Measurements from ENCODE around the gene TTLL7. TPM values are rescaled to one million over a fixed set of nuclear protein-coding genes. Genes with fewer than 3 reads are reported as not detected.

The TTLL7 gene
- total RNA-seq, 1 donor from 2014 or later, result 7.8 TPM

GRCh38 chr1:83978056-83978455 is 20.9 kb downstream of the TTLL7 start:
- TF ChIP-seq CTCF (IDR thresholded peaks at IDR 0.05; ENCODE audit: borderline replicate concordance), result no peak
- Histone ChIP-seq H3K4me1 (no peaks in the 10 kb centered on the region), H3K4me3 (no peak overlapping the region), H3K27ac (replicated peaks) (no peak overlapping the region), H3K36me3 (no peaks in the 10 kb centered on the region), H3K9me3 (replicated peaks) (peaks cover 18% of the 10 kb centered on the region), H3K27me3 (ENCODE audit: low read depth) (no peaks in the 10 kb centered on the region)
- intact Hi-C loops (cut with micrococcal nuclease), result no loop called here
- no peak for DNase-seq

GRCh38 chr1:83976920-83977319 is 22.0 kb downstream of the TTLL7 start:
- Histone ChIP-seq H3K4me3 (no peak overlapping the region), H3K27ac (replicated peaks) (no peak overlapping the region), H3K27me3 (ENCODE audit: low read depth) (no peaks in the 10 kb centered on the region), H3K4me1 (no peaks in the 10 kb centered on the region), H3K36me3 (no peaks in the 10 kb centered on the region), H3K9me3 (replicated peaks) (peaks cover 9% of the 10 kb centered on the region)
- intact Hi-C loops (cut with micrococcal nuclease), result no loop called here
- no peak for DNase-seq
- TF ChIP-seq CTCF (IDR thresholded peaks at IDR 0.05; ENCODE audit: borderline replicate concordance), result no peak

GRCh38 chr1:83970802-83971201 is 28.1 kb downstream of the TTLL7 start:
- Histone ChIP-seq H3K27me3 (ENCODE audit: low read depth) (no peaks in the 10 kb centered on the region), H3K9me3 (replicated peaks) (no peaks in the 10 kb centered on the region), H3K4me3 (no peak overlapping the region), H3K27ac (replicated peaks) (no peak overlapping the region), H3K4me1 (peaks cover 15% of the 10 kb centered on the region), H3K36me3 (no peaks in the 10 kb centered on the region)
- intact Hi-C loops (cut with micrococcal nuclease), result no loop called here
- TF ChIP-seq CTCF (IDR thresholded peaks at IDR 0.05; ENCODE audit: borderline replicate concordance), result no peak
- DNase-seq, result no peak

- DNase-seq, result no peak
- Histone ChIP-seq H3K27ac (replicated peaks) (no peak overlapping the region), H3K27me3 (ENCODE audit: low read depth) (no peaks in the 10 kb centered on the region), H3K9me3 (replicated peaks) (no peaks in the 10 kb centered on the region), H3K36me3 (no peaks in the 10 kb centered on the region), H3K4me3 (no peak overlapping the region), H3K4me1 (peaks cover 15% of the 10 kb centered on the region)
- intact Hi-C loops (cut with micrococcal nuclease), result no loop called here
- TF ChIP-seq CTCF (IDR thresholded peaks at IDR 0.05; ENCODE audit: borderline replicate concordance), result no peak
Measured at GRCh38 chr1:83970114-83970513, 28.8 kb downstream of the TTLL7 start.

GRCh38 chr1:83967336-83967735 is 31.6 kb downstream of the TTLL7 start:
- TF ChIP-seq CTCF (IDR thresholded peaks at IDR 0.05; ENCODE audit: borderline replicate concordance), result no peak
- no peak for DNase-seq
- H3K4me1 ChIP-seq, result peaks cover 22% of the 10 kb centered on the region
- no peak overlapping the region for H3K27ac ChIP-seq (replicated peaks)
- H3K27me3 ChIP-seq (ENCODE audit: low read depth), result no peaks in the 10 kb centered on the region
- H3K4me3 ChIP-seq, result no peak overlapping the region
- H3K9me3 ChIP-seq (replicated peaks), result no peaks in the 10 kb centered on the region
- H3K36me3 ChIP-seq, result no peaks in the 10 kb centered on the region
- intact Hi-C loops (cut with micrococcal nuclease), result no loop called here

- Histone ChIP-seq H3K27ac (replicated peaks) (peak overlapping the region; percentile 21), H3K9me3 (replicated peaks) (no peaks in the 10 kb centered on the region), H3K36me3 (no peaks in the 10 kb centered on the region), H3K4me3 (no peak overlapping the region), H3K4me1 (peaks cover 22% of the 10 kb centered on the region), H3K27me3 (ENCODE audit: low read depth) (no peaks in the 10 kb centered on the region)
- no peak for TF ChIP-seq CTCF (IDR thresholded peaks at IDR 0.05; ENCODE audit: borderline replicate concordance)
- intact Hi-C loops (cut with micrococcal nuclease), result no loop called here
- DNase-seq, result no peak
Measured at GRCh38 chr1:83964153-83964552, 34.8 kb downstream of the TTLL7 start.

Measured in left ventricle myocardium inferior (tissue), 1 donor.